Measurements from ENCODE around the gene MOCS2.

Gene MOCS2

DNA sequence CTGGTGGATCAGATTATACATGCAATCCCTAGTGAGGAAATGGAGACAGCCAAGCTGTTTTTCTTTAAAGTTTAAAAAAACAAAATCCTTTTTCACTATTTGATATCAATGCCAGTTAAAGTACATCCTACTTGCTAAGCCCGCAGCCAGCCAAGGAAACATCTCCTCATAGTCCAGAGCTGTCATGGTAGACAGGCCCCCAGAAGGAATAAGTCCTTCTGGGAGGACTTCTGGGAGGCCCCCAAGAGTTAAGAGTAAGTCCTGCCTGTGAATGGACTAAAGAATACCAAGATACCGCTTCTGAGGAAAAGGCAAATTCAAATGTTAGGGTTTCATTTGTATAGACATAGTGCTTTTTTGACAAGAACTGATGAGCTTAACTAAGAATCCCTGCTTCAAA, 38.3 kb downstream of the MOCS2 start:
- Mint-ChIP-seq H3K36me3 (ENCODE audit: low read depth) (no peaks in the 10 kb centered on the region), H3K9me3 (no peaks in the 10 kb centered on the region)

DNA sequence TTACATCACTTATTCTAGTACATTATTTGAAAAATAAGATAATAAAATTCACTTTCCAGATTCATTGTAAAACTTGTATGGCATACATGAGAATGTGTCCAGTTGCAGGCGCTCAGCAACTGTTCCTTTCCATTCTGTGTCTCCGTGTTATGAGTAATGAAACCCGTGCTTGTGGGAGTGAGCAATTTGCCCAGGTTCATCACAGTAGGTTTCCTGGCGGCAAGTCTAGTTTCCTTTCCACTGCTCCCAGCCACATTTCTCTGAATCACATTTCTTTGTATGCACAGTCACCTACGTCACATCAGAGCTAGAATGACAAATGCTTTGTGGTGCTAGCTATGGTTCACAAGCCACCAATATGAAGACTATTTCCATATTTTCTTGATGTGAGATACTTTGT, 39.9 kb downstream of the MOCS2 start:
- peaks cover 17% of the 10 kb centered on the region for H3K4me1 Mint-ChIP-seq
- H3K27ac Mint-ChIP-seq: no peak overlapping the region
- TF ChIP-seq, protein P1, sequence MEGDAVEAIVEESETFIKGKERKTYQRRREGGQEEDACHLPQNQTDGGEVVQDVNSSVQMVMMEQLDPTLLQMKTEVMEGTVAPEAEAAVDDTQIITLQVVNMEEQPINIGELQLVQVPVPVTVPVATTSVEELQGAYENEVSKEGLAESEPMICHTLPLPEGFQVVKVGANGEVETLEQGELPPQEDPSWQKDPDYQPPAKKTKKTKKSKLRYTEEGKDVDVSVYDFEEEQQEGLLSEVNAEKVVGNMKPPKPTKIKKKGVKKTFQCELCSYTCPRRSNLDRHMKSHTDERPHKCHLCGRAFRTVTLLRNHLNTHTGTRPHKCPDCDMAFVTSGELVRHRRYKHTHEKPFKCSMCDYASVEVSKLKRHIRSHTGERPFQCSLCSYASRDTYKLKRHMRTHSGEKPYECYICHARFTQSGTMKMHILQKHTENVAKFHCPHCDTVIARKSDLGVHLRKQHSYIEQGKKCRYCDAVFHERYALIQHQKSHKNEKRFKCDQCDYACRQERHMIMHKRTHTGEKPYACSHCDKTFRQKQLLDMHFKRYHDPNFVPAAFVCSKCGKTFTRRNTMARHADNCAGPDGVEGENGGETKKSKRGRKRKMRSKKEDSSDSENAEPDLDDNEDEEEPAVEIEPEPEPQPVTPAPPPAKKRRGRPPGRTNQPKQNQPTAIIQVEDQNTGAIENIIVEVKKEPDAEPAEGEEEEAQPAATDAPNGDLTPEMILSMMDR (IDR thresholded peaks at IDR 0.05; ENCODE audit: unreplicated experiment in 3 of 3): no peak
- H3K9me3 Mint-ChIP-seq: no peaks in the 10 kb centered on the region
- no peaks in the 10 kb centered on the region for H3K27me3 Mint-ChIP-seq (ENCODE audit: low read depth)
- H3K4me3 Mint-ChIP-seq: no peak overlapping the region
- no peaks in the 10 kb centered on the region for H3K36me3 Mint-ChIP-seq (ENCODE audit: low read depth)

More for the DNA sequence above, 38.3 kb downstream of the MOCS2 start:
- no peaks in the 10 kb centered on the region for H3K27me3 Mint-ChIP-seq (ENCODE audit: low read depth)
- TF ChIP-seq, protein P1 (IDR thresholded peaks at IDR 0.05; ENCODE audit: unreplicated experiment in 3 of 3): no peak
- H3K4me3 Mint-ChIP-seq: no peak overlapping the region
- peaks cover 17% of the 10 kb centered on the region for H3K4me1 Mint-ChIP-seq
- peak overlapping the region; percentile 15 to 58 (median 44) for H3K27ac Mint-ChIP-seq

DNA sequence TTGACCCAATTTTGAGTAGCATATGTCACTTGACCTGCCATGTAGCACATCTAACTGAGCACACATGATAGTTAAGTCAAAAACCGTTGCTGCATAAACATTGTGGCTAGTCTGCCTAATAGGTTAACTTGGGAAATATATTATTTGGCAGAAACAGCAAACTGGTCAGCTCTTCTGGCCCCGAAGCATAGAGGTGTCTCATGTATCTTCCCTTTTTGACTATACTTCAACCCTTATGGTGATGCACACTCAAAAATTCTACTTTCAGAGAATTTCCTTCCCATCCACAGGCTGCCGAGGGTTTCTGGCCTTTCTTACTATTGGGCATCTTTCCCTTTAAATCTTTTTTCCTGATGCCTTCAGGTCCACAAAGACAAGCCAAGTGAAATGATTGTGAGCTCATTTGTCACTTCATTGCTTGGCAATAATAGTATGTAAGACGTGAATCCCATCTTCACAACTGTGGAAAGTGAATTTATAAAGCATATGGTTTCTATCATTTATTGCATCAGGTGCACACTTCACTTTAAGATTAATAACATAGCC, 41.2 kb downstream of the MOCS2 start:
- TF ChIP-seq, protein P1 (IDR thresholded peaks at IDR 0.05; ENCODE audit: unreplicated experiment in 3 of 3): no peak
- no peaks in the 10 kb centered on the region for H3K9me3 Mint-ChIP-seq
- no peaks in the 10 kb centered on the region for H3K27me3 Mint-ChIP-seq (ENCODE audit: low read depth)
- no peak overlapping the region for H3K27ac Mint-ChIP-seq
- H3K36me3 Mint-ChIP-seq (ENCODE audit: low read depth): no peaks in the 10 kb centered on the region
- H3K4me1 Mint-ChIP-seq: peaks cover 15% of the 10 kb centered on the region
- H3K4me3 Mint-ChIP-seq: no peak overlapping the region

DNA sequence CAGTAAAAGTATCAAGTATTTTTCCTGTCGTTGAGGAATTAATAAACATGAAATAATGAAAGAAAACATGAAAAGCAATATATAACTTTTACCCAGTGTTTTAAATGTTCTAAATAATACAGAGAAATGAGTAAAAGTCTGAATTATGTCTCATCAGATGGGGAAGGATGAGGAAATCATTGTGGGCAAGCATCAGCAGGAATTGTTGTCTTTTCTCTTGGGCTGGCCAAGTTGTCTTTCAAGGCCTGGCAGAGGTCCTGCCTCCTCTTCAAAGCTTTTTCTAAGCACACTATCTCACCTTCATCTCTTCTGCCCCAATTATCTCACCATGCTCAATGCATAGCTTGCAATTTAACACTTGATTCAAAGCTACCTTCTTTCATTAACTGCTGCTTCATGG, 41.9 kb downstream of the MOCS2 start:
- H3K4me3 Mint-ChIP-seq: no peak overlapping the region
- no peaks in the 10 kb centered on the region for H3K27me3 Mint-ChIP-seq (ENCODE audit: low read depth)
- H3K36me3 Mint-ChIP-seq (ENCODE audit: low read depth): no peaks in the 10 kb centered on the region
- TF ChIP-seq, protein P1 (IDR thresholded peaks at IDR 0.05; ENCODE audit: unreplicated experiment in 3 of 3): no peak
- peaks cover 9% of the 10 kb centered on the region for H3K4me1 Mint-ChIP-seq
- H3K9me3 Mint-ChIP-seq: no peaks in the 10 kb centered on the region
- H3K27ac Mint-ChIP-seq: no peak overlapping the region

DNA sequence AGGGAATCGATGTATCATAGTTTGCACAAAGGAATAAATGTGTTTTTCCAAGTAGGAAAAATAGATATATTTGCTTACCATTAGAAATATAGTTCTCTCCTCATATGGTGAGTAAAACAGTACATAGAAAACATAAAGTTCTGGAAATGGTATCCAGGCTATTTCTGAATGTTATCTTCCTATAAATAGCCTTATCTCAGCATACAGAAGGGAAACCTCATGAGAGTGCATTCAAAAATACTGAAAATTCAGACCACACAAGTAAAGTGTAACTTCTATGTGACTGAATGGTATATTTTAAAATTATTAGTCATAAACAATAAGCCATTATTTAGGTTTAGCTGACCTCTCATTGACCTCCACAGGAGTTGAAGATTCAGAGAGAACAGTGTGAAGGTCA, 43.5 kb downstream of the MOCS2 start:
- no peaks in the 10 kb centered on the region for H3K27me3 Mint-ChIP-seq (ENCODE audit: low read depth)
- H3K9me3 Mint-ChIP-seq: no peaks in the 10 kb centered on the region
- peaks cover 2% of the 10 kb centered on the region for H3K4me1 Mint-ChIP-seq
- H3K4me3 Mint-ChIP-seq: no peak overlapping the region
- no peak overlapping the region for H3K27ac Mint-ChIP-seq
- no peaks in the 10 kb centered on the region for H3K36me3 Mint-ChIP-seq (ENCODE audit: low read depth)
- TF ChIP-seq, protein P1 (IDR thresholded peaks at IDR 0.05; ENCODE audit: unreplicated experiment in 3 of 3): no peak

DNA sequence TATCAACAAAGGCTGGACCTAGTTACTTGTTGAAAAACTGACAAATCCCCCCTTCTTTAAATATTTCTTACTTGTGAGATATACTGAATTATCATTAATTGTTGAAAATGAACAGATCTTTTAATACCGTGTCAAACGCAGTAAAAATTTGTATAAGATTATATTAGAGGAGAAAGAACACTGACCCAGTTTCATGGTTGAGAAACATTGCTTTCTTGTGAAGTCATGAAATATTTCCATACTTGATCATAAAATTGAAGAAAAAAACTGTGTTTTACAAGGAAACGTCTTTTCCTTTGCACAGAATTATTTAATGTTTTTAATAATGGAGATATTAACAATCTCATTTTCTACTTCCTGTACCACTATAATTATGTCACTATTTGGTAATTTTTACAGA, 45.8 kb downstream of the MOCS2 start:
- no peaks in the 10 kb centered on the region for H3K9me3 Mint-ChIP-seq
- no peaks in the 10 kb centered on the region for H3K36me3 Mint-ChIP-seq (ENCODE audit: low read depth)
- TF ChIP-seq, protein P1 (IDR thresholded peaks at IDR 0.05; ENCODE audit: unreplicated experiment in 3 of 3): no peak
- no peak overlapping the region for H3K4me3 Mint-ChIP-seq
- no peaks in the 10 kb centered on the region for H3K27me3 Mint-ChIP-seq (ENCODE audit: low read depth)
- H3K4me1 Mint-ChIP-seq: no peaks in the 10 kb centered on the region
- no peak overlapping the region for H3K27ac Mint-ChIP-seq
